K562 (cell line): ENCODE measurements around the gene EMC9. TPM values are rescaled to one million over a fixed set of nuclear protein-coding genes. Genes with fewer than 3 reads are reported as not detected.

Experiments
- AFF4 ChIP-seq: sonication (generic); formaldehyde crosslinking; IDR thresholded peaks from 2 replicates; pipeline ENCODE4 v1.8.0; 2023; ENCODE audit warnings: mild to moderate bottlenecking, missing genetic modification reagents
- ATF7 ChIP-seq: fragments of 450-650 bp; IDR thresholded peaks from 2 replicates; pipeline ENCODE4 v1.7.1; 2014; ENCODE audit warnings: mild to moderate bottlenecking, moderate library complexity
- CLOCK ChIP-seq: fragments of 250-450 bp; sonication (Bioruptor Pico); IDR thresholded peaks from 2 replicates; pipeline ENCODE4 v1.4.0; 2020; ENCODE audit warnings: mild to moderate bottlenecking, moderate library complexity, borderline replicate concordance
- ELK3 ChIP-seq: fragments of 450-650 bp; formaldehyde crosslinking; IDR thresholded peaks from 2 replicates; pipeline ENCODE4 v1.4.0; 2020; ENCODE audit warnings: mild to moderate bottlenecking
- EP300 ChIP-seq: IDR thresholded peaks from 2 replicates; pipeline ENCODE4 v1.6.1; 2012; ENCODE audit warnings: low read length, improper control_type of control experiment
- KAT7 ChIP-seq: sonication (generic); formaldehyde crosslinking; IDR thresholded peaks from 2 replicates; pipeline ENCODE4 v1.8.0; 2022; ENCODE audit warnings: missing genetic modification reagents, mild to moderate bottlenecking, borderline replicate concordance
- MAZ ChIP-seq, 2 experiments: fragments of 450-650 bp in 1 of 2; sonication (generic) in 1 of 2; formaldehyde crosslinking; IDR thresholded peaks in 1 of 2; conservative IDR thresholded peaks in 1 of 2; 2 replicates each; pipeline versions ENCODE4 v1.4.0 to v1.5.0; 2020; ENCODE audit warnings: mild to moderate bottlenecking in 1 of 2, missing genetic modification reagents in 1 of 2
- MXI1 ChIP-seq: IDR thresholded peaks from 2 replicates; pipeline ENCODE4 v1.6.1; 2011; ENCODE audit warnings: low read depth, mild to moderate bottlenecking, improper control_type of control experiment, low read length
- NBN ChIP-seq: fragments of 450-650 bp; IDR thresholded peaks from 2 replicates; pipeline ENCODE4 v1.6.1; 2016; ENCODE audit warnings: low read depth, mild to moderate bottlenecking
- PHF8 ChIP-seq: fragments of 200-600 bp; sonication (generic); IDR thresholded peaks from 2 replicates; pipeline ENCODE4 v1.6.1; 2012; ENCODE audit warnings: mixed run types, mild to moderate bottlenecking, inconsistent platforms, low read length, moderate library complexity, borderline replicate concordance
- PRDM10 ChIP-seq: fragments of 450-650 bp; IDR thresholded peaks from 2 replicates; pipeline ENCODE4 v1.6.1; 2018; ENCODE audit not compliant: partially characterized antibody
- TAF1 ChIP-seq: IDR thresholded peaks from 2 replicates; pipeline ENCODE4 v1.6.1; 2011; ENCODE audit warnings: mild to moderate bottlenecking, low read length, moderate library complexity; ENCODE audit not compliant: insufficient read depth, control insufficient read depth, severe bottlenecking; ENCODE audit errors: extremely low read depth
- TBP ChIP-seq: optimal IDR thresholded peaks from 2 replicates; pipeline ENCODE3; 2011; ENCODE audit warnings: low read depth, low read length, improper control_type of control experiment
- ZNF280B ChIP-seq: fragments of 250-450 bp; sonication (Bioruptor Pico); IDR thresholded peaks from 2 replicates; pipeline ENCODE4 v1.5.1; 2021; ENCODE audit warnings: mild to moderate bottlenecking
- polyA plus RNA-seq, 8 experiments: library from polyadenylated mRNA; depleted of rRNA in 4 of 8; stranded (reverse) in 5 of 8; unstranded in 3 of 8; fragments of >200 nt; fragmentation: Nextera tagmentation in 2 of 8; fragmentation: Illumina TruSeq in 1 of 8; extraction: Ambion mirVana in 2 of 8; extraction: Trizol in 1 of 8; gene quantifications; 2 replicates each; pipeline versions ENCODE4 v1.2.1 to v1.2.3, GENCODE V29; 2011 to 2014; ENCODE audit warnings: inconsistent platforms in 1 of 8, missing spikeins in 1 of 8
- total RNA-seq, 7 experiments: library from RNA; depleted of rRNA in 6 of 7; stranded (reverse); fragments of >200 nt in 6 of 7; fragmentation: Illumina TruSeq in 2 of 7; extraction: Trizol in 2 of 7; gene quantifications; 2 replicates each; pipeline versions ENCODE4 v1.2.1 to v1.2.3, GENCODE V29; 2011 to 2021; ENCODE audit warnings: low replicate concordance in 1 of 7

Gene EMC9
- total and polyA plus RNA-seq, 9 of the 15 experiments (the other 6 are each of a cell fraction or from before 2014, with no cell fraction given), result 3.1 to 13.2 (median 7.8) TPM

GRCh38 chr14:24146453-24146977 lies 5.1 kb upstream of the EMC9 start, which contains the start of gene PSME2 (continued):
- TF ChIP-seq CLOCK (CRISPR knock-in tag) (no peak), NBN (0 out of 2 replicates have a peak, but pooled peaks have one; percentile 50), ZNF280B (CRISPR knock-in tag) (no peak), EP300 (no peak), MXI1 (peak; percentile 43; the same call in 1 of the 2 replicates), TAF1 (peak; percentile 29), PRDM10 (peak; percentile 43), ELK3 (CRISPR knock-in tag) (no peak), AFF4 (CRISPR knock-in tag) (no peak), TBP (no peak), ATF7 (0 out of 2 replicates have a peak, but pooled peaks have one; percentile 9), KAT7 (CRISPR knock-in tag) (no peak), MAZ (CRISPR knock-in tag; conservative IDR thresholded peaks at IDR 0.05 in 1 of 2, IDR thresholded peaks at IDR 0.05 in 1 of 2) (peak; percentile 52 to 84; a peak in 2 of 4 replicates), PHF8 (peak; percentile 40; the same call in 1 of the 2 replicates)
